Activated naive CD4-positive, alpha-beta T cell treated with anti-CD3 and anti-CD28 coated beads for 36 hours (primary cell): ENCODE measurements around the gene NRL. TPM values are rescaled to one million over a fixed set of nuclear protein-coding genes. Genes with fewer than 3 reads are reported as not detected.

Experiments used
- CTCF ChIA-PET: fragments of 350-600 bp; sonication (Branson Sonifier 250); formaldehyde crosslinking; loops from one replicate; lab custom pipeline; 2021; ENCODE audit warnings: antibody characterized with exemption; lab: Charles Lee
- DNase-seq: peaks from one replicate; pipeline ENCODE4 v3.0.0-alpha.2; 2020
- H3K27ac Mint-ChIP-seq: one replicate; pipeline ENCODE4 v1.8.0; 2021; ENCODE audit warnings: mild to moderate bottlenecking, mixed read lengths
- H3K27me3 Mint-ChIP-seq: one replicate; pipeline ENCODE4 v1.8.0; 2021; ENCODE audit warnings: low read depth, mixed read lengths
- H3K36me3 Mint-ChIP-seq: one replicate; pipeline ENCODE4 v1.8.0; 2021; ENCODE audit warnings: low read depth, mixed read lengths
- H3K4me1 Mint-ChIP-seq: one replicate; pipeline ENCODE4 v1.8.0; 2021; ENCODE audit warnings: low read depth, mixed read lengths
- H3K4me3 Mint-ChIP-seq: one replicate; pipeline ENCODE4 v1.8.0; 2021; ENCODE audit warnings: mild to moderate bottlenecking, moderate library complexity, mixed read lengths
- H3K9me3 Mint-ChIP-seq: one replicate; pipeline ENCODE4 v1.8.0; 2021; ENCODE audit warnings: mixed read lengths
- intact Hi-C: fragments of 100-400 bp; cut with micrococcal nuclease; formaldehyde crosslinking; loops from one replicate; pipeline ENCODE4 v1.15.1; 2023
- total RNA-seq, 2 experiments: library from RNA; stranded (reverse); gene quantifications; one replicate each; pipeline ENCODE4 v1.2.3, GENCODE V29; 2021

Gene NRL
- total RNA-seq, result 1 to 10 TPM; 1.7 to 1.9 TPM

DNA sequence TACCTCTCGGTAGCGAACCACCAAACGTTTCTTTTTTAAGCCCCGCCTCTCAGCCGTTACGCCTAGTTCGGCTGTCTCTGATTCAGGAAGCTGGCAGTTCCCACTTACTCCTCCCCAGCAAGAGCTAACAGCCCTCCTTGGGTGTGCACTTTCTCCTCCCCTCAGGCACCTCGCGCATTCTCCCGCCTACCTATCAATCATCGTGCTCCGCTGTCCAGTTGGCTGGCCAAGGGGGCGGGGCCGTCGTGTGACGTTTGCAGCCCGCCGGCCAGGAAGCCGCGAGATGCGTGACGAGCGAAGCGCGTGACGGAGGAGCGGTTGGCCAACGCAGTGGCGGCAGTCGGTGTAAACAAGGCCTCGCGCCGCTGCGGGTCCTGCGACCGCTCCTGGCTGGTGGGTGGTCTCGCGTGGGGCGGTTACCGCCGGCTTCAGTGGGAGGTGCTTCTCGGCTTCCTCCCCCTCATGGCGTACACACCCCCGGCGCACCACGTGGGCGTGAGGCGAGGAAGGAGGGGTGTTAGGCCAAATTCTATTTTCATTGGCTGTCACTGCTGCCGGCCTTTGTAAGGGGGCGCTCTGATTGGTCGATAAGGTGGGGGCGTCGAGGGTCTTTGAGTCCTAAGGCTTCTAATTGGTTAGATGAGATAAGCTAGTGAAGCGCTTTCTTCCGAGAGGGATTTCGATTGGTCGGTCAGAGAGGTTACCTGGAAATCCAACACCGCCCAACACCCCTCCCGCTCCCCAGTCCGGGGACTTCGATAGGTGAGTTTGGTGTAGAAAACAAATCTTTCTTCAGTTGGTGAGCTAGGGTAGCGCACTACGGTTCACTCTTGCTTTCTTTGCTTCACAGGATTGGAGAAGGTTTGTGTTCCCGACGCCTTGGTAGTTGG is at the start of gene NRL, which contains the start of gene DCAF11:
Gene NRL (minus strand): TSS at position 418 of the 890 bp plus-strand sequence. CDS start 32,101 bp downstream, outside the sequence.
Gene DCAF11 (plus strand): TSS at position 246 of the 890 bp plus-strand sequence. CDS start 818 bp downstream, outside the sequence.
- Mint-ChIP-seq H3K27me3 (no peaks in the 10 kb centered on the region), H3K27ac (peak within 1 kb of the TSS; percentile 100), H3K4me3 (peak within 1 kb of the TSS; percentile 99), H3K9me3 (no peaks in the 10 kb centered on the region), H3K4me1 (peaks cover 18% of the 10 kb centered on the region), H3K36me3 (peaks cover 33% of the 10 kb centered on the region)
- intact Hi-C loops, result loop anchor here (1.0 to 10.0 kb wide), 20 partner anchors 20 to 1110 kb away; partner anchors contain the start of genes AP1G2, BCL2L2, CHMP4A and DHRS1
- DNase-seq, result peak; percentile 99
- CTCF ChIA-PET, result interaction anchor here (0.7 to 4.1 kb wide), 10 partner anchors 9 to 128 kb away, joined by 3 to 20 read pairs (median 8); partner anchors contain the start of genes IRF9, PSME1, PSME2 and RNF31

DNA sequence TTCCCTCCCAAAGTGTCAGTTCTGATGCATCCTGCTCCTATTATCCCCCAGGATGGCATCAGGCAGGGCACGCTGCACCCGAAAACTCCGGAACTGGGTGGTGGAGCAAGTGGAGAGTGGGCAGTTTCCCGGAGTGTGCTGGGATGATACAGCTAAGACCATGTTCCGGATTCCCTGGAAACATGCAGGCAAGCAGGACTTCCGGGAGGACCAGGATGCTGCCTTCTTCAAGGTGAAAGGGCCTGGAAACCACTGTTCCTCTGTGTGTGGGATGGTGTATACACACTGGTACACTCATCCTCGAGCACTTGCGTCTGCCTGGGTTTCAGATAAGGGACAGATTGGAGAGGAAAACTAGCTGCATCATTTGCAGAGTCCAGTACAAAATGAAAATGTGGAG is 47.3 kb upstream of the NRL start:
- Mint-ChIP-seq H3K27ac (peak overlapping the region; percentile 100), H3K4me3 (peak overlapping the region; percentile 99), H3K36me3 (peaks cover 65% of the 10 kb centered on the region), H3K9me3 (no peaks in the 10 kb centered on the region), H3K27me3 (no peaks in the 10 kb centered on the region), H3K4me1 (peaks cover 47% of the 10 kb centered on the region)
- DNase-seq, result peak; percentile 27
- CTCF ChIA-PET, result interaction anchor here (0.7 to 4.7 kb wide), 15 partner anchors 9 to 136 kb away, joined by 3 to 63 read pairs (median 9); partner anchors contain the start of genes DCAF11, DHRS1, EMC9 and NOP9
- intact Hi-C loops, result loop anchor here (5.0 kb wide), 1 partner anchor 435 kb away; no protein-coding TSS in a partner anchor

DNA sequence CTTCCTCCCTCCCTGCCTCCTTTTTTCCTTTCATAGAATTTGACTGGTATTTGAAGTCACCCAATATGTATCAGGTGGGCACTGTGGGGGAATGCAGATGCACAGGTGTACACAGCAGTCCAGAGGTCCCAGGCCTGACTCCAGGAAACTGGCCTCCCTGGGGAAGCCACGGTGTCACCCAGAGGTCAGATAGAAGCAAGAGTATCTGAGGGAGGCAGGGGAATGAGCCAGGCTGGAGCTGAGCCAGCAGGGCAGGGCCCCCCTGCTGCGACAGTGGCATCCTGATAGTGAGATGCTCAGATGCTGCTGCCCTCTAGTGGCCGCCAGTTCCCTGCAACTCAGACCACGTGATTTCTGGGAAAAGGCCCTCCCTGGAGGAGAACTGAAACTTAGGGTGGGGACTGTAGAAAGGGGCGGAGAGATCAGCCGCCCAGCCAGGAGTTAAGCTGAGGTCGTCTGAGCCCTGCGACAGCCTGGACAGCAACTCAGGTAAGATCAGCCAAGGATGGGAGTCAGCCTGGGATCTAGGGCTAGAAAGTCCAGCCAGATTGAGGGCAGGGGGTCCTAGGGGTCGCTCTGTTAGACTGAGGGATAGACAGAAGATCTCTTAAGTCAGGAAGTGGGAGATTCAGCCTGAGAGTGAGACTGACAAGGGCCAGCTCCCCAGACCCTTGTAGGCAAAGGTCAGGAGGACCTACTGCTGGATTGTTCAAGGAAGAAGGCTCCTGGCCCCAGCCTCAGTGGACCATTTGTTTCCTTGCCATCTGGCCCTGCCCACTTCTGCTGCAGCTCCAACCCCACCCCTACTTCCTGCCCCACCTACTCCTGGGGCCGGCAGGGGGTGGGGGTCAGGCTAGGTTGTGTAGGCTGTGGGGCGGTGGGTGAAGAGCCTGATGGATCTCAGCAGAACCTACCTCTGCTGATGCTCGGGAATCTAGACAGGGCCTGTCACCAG is 46.4 kb upstream of the NRL start, which contains the start of gene IRF9:
Gene IRF9 (plus strand): TSS at position 416 of the 955 bp plus-strand sequence. CDS start 880 bp downstream, outside the sequence.
- H3K4me1 Mint-ChIP-seq, result peaks cover 43% of the 10 kb centered on the region
- CTCF ChIA-PET, result interaction anchor here (0.5 to 4.7 kb wide), 26 partner anchors 10 to 276 kb away, joined by 3 to 63 read pairs (median 6); partner anchors contain the start of genes CHMP4A, CIDEB, DCAF11 and DHRS1
- no peaks in the 10 kb centered on the region for H3K27me3 Mint-ChIP-seq

DNA sequence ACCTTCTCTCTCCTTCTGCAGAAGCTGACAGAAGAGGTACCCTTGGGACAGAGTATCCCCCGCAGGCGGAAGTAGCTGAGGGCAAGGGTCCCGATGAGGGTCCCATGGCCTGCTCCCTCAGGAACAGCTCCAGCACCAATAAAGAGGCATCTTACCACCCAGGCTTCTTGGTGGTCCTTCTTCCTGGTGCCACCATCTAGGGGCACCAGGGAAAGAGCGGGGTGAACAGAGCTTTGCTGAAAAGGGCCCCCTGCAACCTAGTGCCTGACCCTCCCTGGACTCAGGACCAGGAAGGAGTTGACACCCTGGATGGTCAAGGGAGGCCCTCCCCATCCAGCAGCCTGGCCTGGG is 45.7 kb upstream of the NRL start:
- intact Hi-C loops, result loop anchor here (2.0 to 5.0 kb wide), 3 partner anchors 52 to 840 kb away; partner anchors contain the start of genes CHMP4A and PABPN1
- H3K27ac Mint-ChIP-seq, result peak overlapping the region; percentile 100
- H3K36me3 Mint-ChIP-seq, result peaks cover 66% of the 10 kb centered on the region
- H3K4me1 Mint-ChIP-seq, result peaks cover 40% of the 10 kb centered on the region
- CTCF ChIA-PET, result interaction anchor here (0.5 to 4.7 kb wide), 19 partner anchors 9 to 148 kb away, joined by 3 to 63 read pairs (median 9); partner anchors contain the start of genes CHMP4A, CIDEB, DCAF11 and DHRS1
- no peaks in the 10 kb centered on the region for H3K27me3 Mint-ChIP-seq
- no peak for DNase-seq
- peak overlapping the region; percentile 99 for H3K4me3 Mint-ChIP-seq
- no peaks in the 10 kb centered on the region for H3K9me3 Mint-ChIP-seq

More for the DNA sequence above, 46.4 kb upstream of the NRL start, which contains the start of gene IRF9:
- Mint-ChIP-seq H3K27ac (peak within 1 kb of the TSS; percentile 100), H3K36me3 (peaks cover 66% of the 10 kb centered on the region), H3K9me3 (no peaks in the 10 kb centered on the region), H3K4me3 (peak within 1 kb of the TSS; percentile 99)
- peak; percentile 99 for DNase-seq
- intact Hi-C loops, result loop anchor here (1.0 to 5.0 kb wide), 22 partner anchors 14 to 840 kb away; partner anchors contain the start of genes CHMP4A, DCAF11, DHRS4L2 and EMC9

DNA sequence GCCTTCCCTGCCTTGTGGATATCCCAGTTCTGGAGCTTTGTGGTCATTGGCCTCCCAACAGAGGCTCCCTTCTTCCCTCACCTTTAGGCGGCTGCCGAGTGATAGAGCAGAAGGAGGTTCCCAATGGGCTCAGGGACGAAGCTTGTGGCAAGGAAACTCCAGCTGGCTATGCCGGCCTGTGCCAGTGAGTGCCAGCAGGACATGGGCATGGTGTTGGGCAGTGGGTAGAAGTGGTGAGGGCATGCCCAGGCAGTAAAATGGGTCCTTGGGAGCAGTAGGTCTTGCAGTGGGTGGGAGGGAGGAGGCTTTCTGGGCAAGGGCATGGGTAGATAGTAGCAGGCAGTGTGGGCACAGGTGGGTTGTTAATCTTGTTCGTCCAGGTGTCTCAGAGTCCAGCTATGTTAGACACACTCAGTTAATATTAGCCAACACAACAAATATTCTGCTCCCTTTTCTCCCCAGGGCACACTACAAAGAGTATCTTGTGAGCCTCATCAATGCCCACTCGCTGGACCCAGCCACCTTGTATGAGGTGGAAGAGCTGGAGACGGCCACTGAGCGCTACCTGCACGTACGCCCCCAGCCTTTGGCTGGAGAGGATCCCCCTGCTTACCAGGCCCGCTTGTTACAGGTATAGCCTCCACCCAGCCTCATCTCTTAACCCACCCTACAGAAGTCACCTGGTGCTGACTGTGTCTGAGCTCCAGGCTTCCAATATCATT is 45.2 kb upstream of the NRL start:
- H3K36me3 Mint-ChIP-seq, result peaks cover 63% of the 10 kb centered on the region
- H3K9me3 Mint-ChIP-seq, result no peaks in the 10 kb centered on the region
- H3K4me3 Mint-ChIP-seq, result no peak overlapping the region
- intact Hi-C loops, result loop anchor here (2.0 to 5.0 kb wide), 3 partner anchors 53 to 839 kb away; partner anchors contain the start of genes CHMP4A and PABPN1
- peaks cover 36% of the 10 kb centered on the region for H3K4me1 Mint-ChIP-seq
- CTCF ChIA-PET, result interaction anchor here (0.5 to 4.7 kb wide), 14 partner anchors 8 to 104 kb away, joined by 3 to 63 read pairs (median 13); partner anchors contain the start of genes CHMP4A, DCAF11, EMC9 and IPO4
- H3K27ac Mint-ChIP-seq, result peak overlapping the region; percentile 100
- no peak for DNase-seq
- no peaks in the 10 kb centered on the region for H3K27me3 Mint-ChIP-seq

DNA sequence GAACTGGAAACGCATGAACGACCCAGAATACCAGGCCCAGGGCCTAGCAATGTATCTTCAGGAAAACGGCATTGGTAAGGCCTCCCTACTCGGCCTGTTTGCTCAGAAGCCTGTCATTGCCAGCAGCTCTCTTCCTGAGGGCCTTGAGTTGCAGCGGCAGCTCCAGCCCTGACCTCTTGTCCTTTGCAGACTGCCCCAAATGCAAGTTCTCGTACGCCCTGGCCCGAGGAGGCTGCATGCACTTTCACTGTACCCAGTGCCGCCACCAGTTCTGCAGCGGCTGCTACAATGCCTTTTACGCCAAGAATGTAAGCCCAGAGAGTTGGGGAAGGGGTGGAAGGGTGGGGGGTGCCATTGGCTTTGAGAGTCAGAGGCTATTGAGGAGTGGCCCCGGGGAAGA is 42.6 kb upstream of the NRL start:
- peak overlapping the region; percentile 21 for H3K27ac Mint-ChIP-seq
- H3K9me3 Mint-ChIP-seq, result no peaks in the 10 kb centered on the region
- CTCF ChIA-PET, result no interaction called here
- no peak overlapping the region for H3K4me3 Mint-ChIP-seq
- intact Hi-C loops, result no loop called here
- no peaks in the 10 kb centered on the region for H3K27me3 Mint-ChIP-seq
- DNase-seq, result no peak
- H3K4me1 Mint-ChIP-seq, result peaks cover 15% of the 10 kb centered on the region
- H3K36me3 Mint-ChIP-seq, result peaks cover 53% of the 10 kb centered on the region

DNA sequence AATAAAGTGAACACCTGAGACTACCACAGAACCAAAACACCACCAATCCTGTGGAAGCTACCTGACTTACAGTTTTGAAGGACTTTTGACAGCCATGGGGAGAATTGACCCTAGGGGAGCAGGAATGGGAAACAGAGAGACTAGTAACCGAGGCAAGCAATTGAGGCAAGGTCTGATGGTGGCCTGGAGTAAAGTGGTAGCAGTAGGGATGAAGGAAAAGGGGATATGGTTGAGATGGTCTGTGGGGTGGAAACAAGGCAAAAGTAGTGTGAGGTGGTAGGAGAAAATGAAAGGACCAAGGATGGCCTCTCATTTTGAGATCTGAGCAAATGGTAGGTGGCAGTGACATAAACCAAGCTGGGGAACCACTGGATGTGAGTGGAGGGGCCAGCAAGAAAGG is 42.1 kb upstream of the NRL start:
- H3K4me1 Mint-ChIP-seq, result peaks cover 10% of the 10 kb centered on the region
- H3K27ac Mint-ChIP-seq, result peak overlapping the region; percentile 11
- CTCF ChIA-PET, result no interaction called here
- DNase-seq, result no peak
- H3K36me3 Mint-ChIP-seq, result peaks cover 51% of the 10 kb centered on the region
- no peak overlapping the region for H3K4me3 Mint-ChIP-seq
- intact Hi-C loops, result no loop called here
- H3K9me3 Mint-ChIP-seq, result no peaks in the 10 kb centered on the region
- H3K27me3 Mint-ChIP-seq, result no peaks in the 10 kb centered on the region

DNA sequence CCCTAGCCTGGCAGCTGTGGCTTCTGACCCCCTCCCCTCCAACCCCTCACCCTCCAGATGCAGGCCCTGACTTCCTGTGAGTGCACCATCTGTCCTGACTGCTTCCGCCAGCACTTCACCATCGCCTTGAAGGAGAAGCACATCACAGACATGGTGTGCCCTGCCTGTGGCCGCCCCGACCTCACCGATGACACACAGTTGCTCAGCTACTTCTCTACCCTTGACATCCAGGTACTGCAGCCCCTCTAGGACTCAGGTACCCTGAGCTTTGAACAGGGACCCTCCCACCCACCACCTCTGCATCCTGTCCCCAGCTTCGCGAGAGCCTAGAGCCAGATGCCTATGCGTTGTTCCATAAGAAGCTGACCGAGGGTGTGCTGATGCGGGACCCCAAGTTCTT is 40.4 kb upstream of the NRL start:
- CTCF ChIA-PET, result interaction anchor here (1.3 kb wide), 1 partner anchor 9 kb away, joined by 5 read pairs; the partner anchor contains the start of gene PSME2
- Mint-ChIP-seq H3K27me3 (no peaks in the 10 kb centered on the region), H3K4me1 (peaks cover 2% of the 10 kb centered on the region), H3K27ac (peak overlapping the region; percentile 72), H3K36me3 (peaks cover 52% of the 10 kb centered on the region), H3K4me3 (no peak overlapping the region), H3K9me3 (no peaks in the 10 kb centered on the region)
- no peak for DNase-seq
- intact Hi-C loops, result no loop called here

DNA sequence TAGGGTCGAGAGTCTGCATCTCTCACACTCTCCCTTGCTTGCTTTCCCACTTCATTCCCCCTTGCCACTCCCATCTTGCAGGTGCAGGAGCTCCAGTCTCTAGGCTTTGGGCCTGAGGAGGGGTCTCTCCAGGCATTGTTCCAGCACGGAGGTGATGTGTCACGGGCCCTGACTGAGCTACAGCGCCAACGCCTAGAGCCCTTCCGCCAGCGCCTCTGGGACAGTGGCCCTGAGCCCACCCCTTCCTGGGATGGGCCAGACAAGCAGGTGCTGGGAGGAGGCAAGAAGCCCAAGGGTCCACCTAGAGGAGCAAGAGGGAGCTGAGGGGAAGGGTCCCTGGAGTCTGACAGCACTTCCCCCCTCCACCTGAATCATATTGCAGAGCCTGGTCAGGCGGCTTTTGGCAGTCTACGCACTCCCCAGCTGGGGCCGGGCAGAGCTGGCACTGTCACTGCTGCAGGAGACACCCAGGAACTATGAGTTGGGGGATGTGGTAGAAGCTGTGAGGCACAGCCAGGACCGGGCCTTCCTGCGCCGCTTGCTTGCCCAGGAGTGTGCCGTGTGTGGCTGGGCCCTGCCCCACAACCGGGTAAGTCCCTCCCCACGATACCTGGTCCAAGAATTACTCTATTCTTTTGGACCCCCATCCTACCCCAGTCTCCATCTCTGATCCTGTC is 36.8 kb upstream of the NRL start:
- CTCF ChIA-PET, result interaction anchor here (0.6 to 4.5 kb wide), 4 partner anchors 10 to 42 kb away, joined by 3 to 23 read pairs (median 4); partner anchors contain the start of gene IRF9
- intact Hi-C loops, result no loop called here
- Mint-ChIP-seq H3K27me3 (no peaks in the 10 kb centered on the region), H3K4me3 (no peak overlapping the region), H3K4me1 (peaks cover 20% of the 10 kb centered on the region), H3K9me3 (no peaks in the 10 kb centered on the region), H3K36me3 (peaks cover 47% of the 10 kb centered on the region), H3K27ac (no peak overlapping the region)
- DNase-seq, result no peak

DNA sequence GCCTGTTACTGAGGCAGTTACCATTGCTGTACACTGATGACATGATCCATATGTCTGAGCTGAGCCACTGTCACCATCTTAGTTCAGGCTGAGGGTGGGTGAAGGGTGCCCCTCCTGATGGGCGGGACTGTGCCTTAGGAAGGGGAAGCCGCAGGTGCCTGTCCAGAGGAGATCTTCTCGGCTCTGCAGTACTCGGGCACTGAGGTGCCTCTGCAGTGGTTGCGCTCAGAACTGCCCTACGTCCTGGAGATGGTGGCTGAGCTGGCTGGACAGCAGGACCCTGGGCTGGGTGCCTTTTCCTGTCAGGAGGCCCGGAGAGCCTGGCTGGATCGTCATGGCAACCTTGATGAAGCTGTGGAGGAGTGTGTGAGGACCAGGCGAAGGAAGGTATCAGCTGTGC is 36.2 kb upstream of the NRL start:
- peaks cover 51% of the 10 kb centered on the region for H3K36me3 Mint-ChIP-seq
- CTCF ChIA-PET, result interaction anchor here (0.6 to 4.5 kb wide), 4 partner anchors 11 to 156 kb away, joined by 3 to 23 read pairs (median 4); partner anchors contain the start of gene IRF9
- DNase-seq, result no peak
- H3K9me3 Mint-ChIP-seq, result no peaks in the 10 kb centered on the region
- H3K27me3 Mint-ChIP-seq, result no peaks in the 10 kb centered on the region
- H3K27ac Mint-ChIP-seq, result no peak overlapping the region
- no peak overlapping the region for H3K4me3 Mint-ChIP-seq
- intact Hi-C loops, result no loop called here
- H3K4me1 Mint-ChIP-seq, result peaks cover 21% of the 10 kb centered on the region
